Stimulated activated CD4-positive, alpha-beta T cell treated with anti-CD3 and anti-CD28 coated beads, TNF-alpha, amount 100 ng/mL, for 1 hour (primary cell): ENCODE results near the gene CCDC28B.

ENCODE experiments used
- DNase-seq, 3 donors: peaks; one replicate each; pipeline ENCODE4 v3.0.0-alpha.2; 2020; ENCODE audit warnings: low read depth in 3 of 3, low spot score in 1 of 3

The CCDC28B gene

GRCh38 chr1:32194984-32195383 is 5.4 kb upstream of the CCDC28B start:
- DNase-seq = no peak

DNA sequence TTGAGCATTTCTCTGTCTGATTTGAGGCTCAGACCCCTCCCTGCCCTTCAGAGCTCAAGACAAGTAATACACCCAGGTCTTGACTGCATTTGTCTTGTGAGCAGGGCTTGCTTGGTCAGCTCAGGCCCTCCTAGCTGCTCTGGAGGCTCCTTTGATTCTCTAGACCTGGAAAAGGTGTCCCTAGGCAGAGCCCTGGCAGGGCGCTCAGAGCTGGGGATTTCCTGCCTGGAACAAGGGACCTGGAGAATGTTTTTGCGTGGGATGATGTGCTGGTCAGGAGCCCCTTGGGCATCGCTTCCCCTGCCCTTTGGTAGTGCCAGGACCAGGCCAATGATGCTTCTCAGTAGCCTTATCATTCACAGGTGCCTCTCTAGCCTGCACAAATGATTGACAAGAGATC is 4.9 kb upstream of the CCDC28B start:
- no peak for DNase-seq

GRCh38 chr1:32195972-32196823 is 4.2 kb upstream of the CCDC28B start:
- DNase-seq = no peak

DNA sequence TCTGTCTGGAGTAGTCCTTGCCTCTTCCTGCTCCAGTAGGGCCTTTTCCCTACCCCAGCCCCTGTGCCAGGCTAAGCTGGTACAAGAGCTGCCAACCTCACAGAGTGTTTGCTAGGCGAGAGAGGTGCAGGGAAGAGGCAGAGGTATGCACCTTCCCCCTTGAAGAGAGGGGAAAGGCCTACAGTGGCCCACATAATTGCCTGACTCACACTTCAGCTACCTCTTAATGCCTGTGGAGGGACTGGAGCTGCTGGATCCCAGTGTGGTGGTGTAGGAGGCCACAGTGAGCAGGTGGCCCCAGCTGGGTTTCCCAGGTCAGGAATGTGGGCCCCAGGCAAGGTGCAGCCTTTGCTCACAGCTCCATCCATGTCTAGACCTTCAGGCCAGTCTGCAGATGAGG is 3.3 kb upstream of the CCDC28B start:
- no peak for DNase-seq

DNA sequence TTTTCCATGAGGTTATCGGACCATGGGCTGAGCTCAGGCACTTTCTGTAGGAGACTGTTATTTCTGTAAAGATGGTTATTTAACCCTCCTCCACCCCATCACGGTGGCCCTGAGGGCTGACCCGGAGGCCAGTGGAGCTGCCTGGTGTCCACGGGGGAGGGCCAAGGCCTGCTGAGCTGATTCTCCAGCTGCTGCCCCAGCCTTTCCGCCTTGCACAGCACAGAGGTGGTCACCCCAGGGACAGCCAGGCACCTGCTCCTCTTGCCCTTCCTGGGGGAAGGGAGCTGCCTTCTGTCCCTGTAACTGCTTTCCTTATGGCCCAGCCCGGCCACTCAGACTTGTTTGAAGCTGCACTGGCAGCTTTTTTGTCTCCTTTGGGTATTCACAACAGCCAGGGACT is 2.6 kb upstream of the CCDC28B start:
- no peak for DNase-seq

DNA sequence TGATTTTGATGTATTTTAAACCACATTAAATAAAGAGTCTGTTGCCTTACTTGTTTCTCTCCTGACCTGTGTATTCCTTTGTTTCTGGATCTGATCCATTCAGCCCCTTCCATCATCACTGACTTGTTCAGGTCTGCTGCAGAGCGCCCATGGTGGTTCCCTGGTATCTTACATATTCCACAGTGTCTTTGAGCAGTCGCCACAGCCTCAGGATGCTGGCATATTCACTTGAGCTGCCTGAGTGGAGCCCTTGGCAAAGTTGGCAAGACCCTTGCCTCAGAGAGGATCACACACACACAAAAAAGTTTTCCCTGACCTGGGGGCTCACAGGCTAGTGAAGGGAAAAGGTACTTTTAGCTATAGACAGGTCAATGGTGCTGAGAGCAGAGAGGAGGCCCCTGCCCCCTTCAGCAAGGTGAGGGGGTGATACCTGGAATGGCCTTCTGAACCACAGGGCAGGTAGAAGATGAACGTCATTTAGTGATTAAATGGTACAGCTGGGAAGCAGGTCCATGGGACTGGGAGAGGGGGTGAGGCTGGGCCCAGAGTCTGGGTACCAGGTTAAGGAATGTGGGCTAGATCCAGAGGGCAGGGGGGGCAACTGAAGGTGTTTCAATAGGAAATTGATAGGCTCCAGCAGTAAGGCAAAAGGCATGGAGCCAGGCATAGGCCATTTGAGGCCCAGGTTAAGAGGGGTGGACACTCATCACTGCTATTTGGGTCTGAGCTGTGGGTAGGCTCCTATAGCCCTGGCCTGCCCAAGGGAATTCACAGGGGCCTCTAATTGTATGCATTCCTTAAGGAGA is 2.0 kb upstream of the CCDC28B start:
- no peak for DNase-seq

GRCh38 chr1:32199043-32199716 is 1.2 kb upstream of the CCDC28B start:
- DNase-seq = no peak

- no peak for DNase-seq
Observed at GRCh38 chr1:32199717-32200072, 700 bp upstream of the CCDC28B start.

DNA sequence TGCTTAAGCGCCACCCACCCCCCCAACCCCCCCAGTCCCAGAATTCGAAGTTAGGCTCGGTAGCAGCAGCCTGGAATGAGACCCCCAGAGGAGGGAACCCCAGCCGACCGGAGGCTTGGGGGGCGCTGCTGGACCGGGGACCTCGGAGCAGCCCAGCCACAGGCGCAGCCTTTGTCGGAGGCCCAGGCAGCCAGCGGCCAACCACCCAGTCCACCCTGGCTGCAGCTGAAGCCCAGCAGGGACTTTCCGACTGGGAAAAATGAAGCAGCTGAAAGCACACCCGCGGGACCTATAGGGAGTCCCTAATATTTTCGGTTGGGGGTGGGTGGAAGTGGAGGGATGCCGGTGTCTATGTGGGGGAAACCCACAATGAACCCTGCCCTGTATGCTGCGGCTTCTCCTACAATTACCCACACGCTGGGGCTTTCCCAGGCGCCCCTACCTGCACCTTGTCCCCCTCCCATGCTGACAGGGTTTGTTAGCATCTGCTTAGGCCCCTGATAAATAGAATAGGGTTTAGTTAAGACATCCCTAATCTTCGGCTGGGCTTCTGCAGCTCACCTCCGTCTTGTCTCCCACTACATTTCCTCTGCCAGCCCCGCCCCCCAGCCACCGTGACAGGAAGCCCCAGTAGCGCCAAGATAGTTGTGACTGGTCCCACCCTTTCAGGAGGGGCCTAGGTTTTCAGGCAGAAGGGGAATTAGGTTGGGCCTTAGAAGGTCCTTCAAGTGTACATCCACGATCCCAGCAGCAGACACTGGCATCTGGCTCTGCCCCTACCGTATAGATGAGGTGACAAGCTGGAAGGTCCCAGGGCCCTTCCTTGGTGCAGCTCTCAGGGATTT is 838 bp downstream of the CCDC28B start:
- DNase-seq = peak; percentile 35 to 61 (median 41)

- no peak for DNase-seq
Observed at GRCh38 chr1:32204943-32205361, 4.6 kb downstream of the CCDC28B start.

- peak; percentile 63 to 75 (median 70) for DNase-seq
Observed at GRCh38 chr1:32205401-32206370, 5.3 kb downstream of the CCDC28B start, which contains the start of gene IQCC. IQCC (plus strand) TSS chr1:32205671; CDS start chr1:32205682, 11 bp downstream.

GRCh38 chr1:32208469-32208868 is 8.1 kb downstream of the CCDC28B start:
- no peak for DNase-seq

GRCh38 chr1:32208891-32209328 is 8.5 kb downstream of the CCDC28B start, which contains the start of gene DCDC2B:
DCDC2B (plus strand) TSS chr1:32209089; CDS start chr1:32209094, 5 bp downstream.
- DNase-seq = no peak

DNA sequence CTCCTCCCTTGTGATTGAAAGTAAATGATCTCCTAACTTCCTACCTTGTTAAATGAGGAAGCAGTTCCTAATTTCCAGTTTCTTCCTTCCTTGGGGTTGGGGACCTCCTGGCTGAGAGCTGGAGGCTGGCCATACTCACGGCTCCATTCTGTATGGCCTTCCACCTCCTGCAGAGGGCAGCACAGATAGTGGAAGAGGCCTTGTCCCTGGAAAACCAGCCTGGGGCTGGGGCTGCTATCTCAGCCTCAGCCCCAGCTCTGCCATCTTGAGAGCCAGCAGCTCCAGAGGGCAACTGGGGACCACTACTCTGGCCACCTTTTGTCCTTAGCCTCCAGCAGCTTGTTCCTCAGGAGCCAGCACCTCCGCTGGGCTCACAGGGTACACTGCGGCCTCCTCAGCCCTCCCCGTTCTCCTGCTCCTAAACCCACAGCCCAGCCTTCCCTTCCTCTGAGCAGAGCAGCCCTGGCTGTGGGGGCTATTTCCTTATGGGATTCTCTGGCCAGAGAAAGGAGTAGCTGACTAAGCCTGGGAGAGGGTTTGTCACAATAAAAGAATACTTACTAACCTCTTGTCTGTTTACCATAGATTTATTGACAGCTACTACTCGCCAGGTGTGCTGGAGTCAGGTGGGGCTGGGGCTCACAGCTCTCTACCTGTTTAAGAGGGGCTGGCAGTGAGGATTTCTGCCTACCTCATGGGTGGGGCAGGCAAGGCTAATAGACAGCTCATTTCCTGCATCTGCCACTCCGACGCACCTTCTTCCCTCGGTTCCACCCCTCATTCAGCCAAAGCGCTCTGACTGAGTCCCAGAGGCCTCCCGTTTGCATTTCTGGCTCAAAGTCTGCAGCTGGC is 15.5 kb downstream of the CCDC28B start:
- peak in 2 of 3 donors; percentile 27 to 33 for DNase-seq

DNA sequence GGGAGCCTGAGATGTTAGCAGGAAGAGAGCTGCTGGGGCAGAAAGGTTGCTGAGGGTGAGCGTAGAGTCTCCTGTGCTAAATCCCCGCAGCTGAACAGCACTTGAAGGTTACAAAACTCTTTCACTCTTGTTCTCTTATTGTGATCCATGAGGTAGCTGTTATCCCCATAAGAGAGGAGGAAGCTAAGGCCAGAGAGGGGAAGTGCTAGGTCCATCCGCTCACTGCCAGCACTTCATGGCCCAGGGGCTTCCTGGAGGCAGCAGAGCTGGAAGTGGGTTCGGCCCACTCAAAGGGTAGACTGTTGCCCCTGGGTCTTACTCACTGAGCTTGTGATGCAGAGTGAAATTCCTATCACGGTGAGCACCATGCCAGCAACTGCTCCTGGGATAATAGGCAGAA is 16.2 kb downstream of the CCDC28B start:
- no peak for DNase-seq

DNA sequence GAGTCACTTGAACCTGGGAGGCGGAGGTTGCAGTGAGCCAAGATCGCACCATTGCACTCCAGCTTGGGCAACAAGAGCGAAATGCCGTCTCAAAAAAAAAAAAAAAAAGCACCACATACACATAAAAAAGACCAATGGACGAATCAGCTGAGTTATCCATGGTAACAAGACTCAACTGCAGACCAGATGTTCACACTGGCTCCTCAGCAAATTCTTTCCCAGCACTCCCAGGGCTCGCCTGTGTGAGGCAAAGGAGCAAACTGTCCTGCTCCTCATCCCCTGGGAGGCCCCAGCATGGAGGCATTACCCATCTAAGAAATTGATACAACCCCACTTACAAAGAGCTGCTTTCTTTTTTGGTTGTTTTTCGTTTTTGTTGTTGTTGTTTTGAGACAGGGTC is 18.6 kb downstream of the CCDC28B start:
- DNase-seq = no peak

DNA sequence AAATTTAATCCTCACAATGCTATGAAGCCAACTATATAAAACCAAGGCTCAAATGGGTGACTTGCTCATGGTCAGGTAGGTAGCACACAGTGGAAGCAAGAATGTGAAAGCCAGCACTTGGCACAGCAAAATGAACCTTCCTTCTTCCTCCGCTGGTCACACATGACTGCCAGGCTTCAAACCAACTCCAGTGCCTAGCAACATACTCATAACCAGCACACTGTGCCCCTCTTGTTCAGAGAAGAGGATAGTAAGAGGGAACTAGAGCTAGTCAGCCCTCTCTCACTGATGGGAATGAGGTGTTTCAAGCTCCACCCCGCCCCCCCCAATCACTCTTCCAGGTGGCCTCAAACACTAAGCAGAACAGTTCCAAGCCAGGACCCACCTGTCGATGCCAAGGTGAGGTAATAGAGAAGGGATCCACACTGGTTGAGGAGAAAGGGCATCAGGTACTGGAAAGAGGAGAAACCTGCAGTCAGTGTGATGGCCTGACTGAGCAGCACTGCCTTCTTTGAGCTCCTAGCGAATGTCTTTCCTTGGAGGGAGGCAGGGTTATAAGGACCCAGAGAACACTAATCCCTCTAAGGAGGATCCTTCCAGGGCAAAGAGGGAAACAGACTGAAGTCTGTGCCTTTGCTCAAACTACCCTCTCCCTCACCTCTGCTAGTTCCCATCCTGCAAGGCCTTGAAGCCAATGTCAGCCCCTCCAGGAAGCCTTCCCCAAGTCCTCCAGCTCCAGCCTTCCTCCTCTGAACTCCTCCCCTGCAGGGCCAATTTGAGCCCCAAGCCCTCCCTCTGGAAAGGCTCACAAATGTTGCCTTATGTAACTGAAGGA is 20.6 kb downstream of the CCDC28B start:
- DNase-seq = no peak

DNA sequence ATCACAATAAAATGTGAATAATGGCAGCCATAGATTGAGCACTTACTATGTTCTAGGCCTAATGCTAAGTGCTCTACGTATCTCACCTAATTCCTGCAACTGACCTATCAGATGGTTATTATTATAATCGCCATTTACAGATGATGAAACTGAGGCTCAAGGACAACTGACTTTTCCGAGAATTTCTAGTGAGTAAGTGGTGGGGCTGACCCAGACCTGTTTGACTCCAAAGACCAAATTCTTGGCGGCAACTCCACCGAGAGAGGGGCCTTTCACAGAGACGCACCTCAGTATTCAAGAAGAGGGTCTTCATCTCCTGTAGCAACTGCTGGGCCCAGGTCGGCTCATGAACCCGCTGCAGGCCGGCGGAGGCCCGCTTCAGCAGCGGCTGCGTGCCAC is 21.2 kb downstream of the CCDC28B start:
- no peak for DNase-seq
